SK-N-SH treated with all-trans-retinoic acid at 6 μM for 48 hours (cell line): Measurements from ENCODE around the gene SFMBT2.

ENCODE experiments used
- ATAC-seq: fragments of 200-7000 bp; cut with Tn5 transposase; 3 replicates; pipeline ENCODE4 v1.9.1; 2020; ENCODE audit warnings: mild to moderate bottlenecking, moderate library complexity
- ARNTL ChIP-seq: fragments of 450-650 bp; formaldehyde crosslinking; IDR thresholded peaks from 2 replicates; pipeline ENCODE4 v1.5.0; 2020; ENCODE audit warnings: low read depth, mild to moderate bottlenecking, moderate library complexity, borderline replicate concordance
- BACH2 ChIP-seq: fragments of 250-450 bp; sonication (Bioruptor Pico); IDR thresholded peaks from 2 replicates; pipeline ENCODE4 v1.9.0; 2021; ENCODE audit warnings: mild to moderate bottlenecking, borderline replicate concordance
- CSDC2 ChIP-seq: fragments of 250-450 bp; sonication (Bioruptor Pico); IDR thresholded peaks from 2 replicates; pipeline ENCODE4 v1.5.0; 2020; ENCODE audit warnings: mild to moderate bottlenecking, moderate library complexity
- ESRRG ChIP-seq: fragments of 250-450 bp; sonication (Bioruptor Pico); IDR thresholded peaks from 2 replicates; pipeline ENCODE4 v1.6.1; 2021; ENCODE audit warnings: mild to moderate bottlenecking
- GLIS3 ChIP-seq: fragments of 250-450 bp; sonication (Bioruptor Pico); IDR thresholded peaks from 2 replicates; pipeline ENCODE4 v1.5.0; 2020; ENCODE audit warnings: mild to moderate bottlenecking, moderate library complexity
- ISL1 ChIP-seq: fragments of 250-450 bp; sonication (Bioruptor Pico); IDR thresholded peaks from 2 replicates; pipeline ENCODE4 v2.1.2; 2022; ENCODE audit warnings: mild to moderate bottlenecking, moderate library complexity
- OSR1 ChIP-seq: fragments of 250-450 bp; sonication (Bioruptor Pico); IDR thresholded peaks from 2 replicates; pipeline ENCODE4 v1.8.0; 2022; ENCODE audit warnings: moderate library complexity, mild to moderate bottlenecking, inconsistent platforms
- RARB ChIP-seq: fragments of 250-450 bp; sonication (Bioruptor Pico); IDR thresholded peaks from 2 replicates; pipeline ENCODE4 v1.8.0; 2021; ENCODE audit warnings: mild to moderate bottlenecking, moderate library complexity
- SNAI2 ChIP-seq: fragments of 250-450 bp; sonication (Bioruptor Pico); IDR thresholded peaks from 2 replicates; pipeline ENCODE4 v1.5.0; 2020; ENCODE audit warnings: mild to moderate bottlenecking, moderate library complexity
- TCF4 ChIP-seq: fragments of 250-450 bp; sonication (Bioruptor Pico); IDR thresholded peaks from 2 replicates; pipeline ENCODE4 v1.8.0; 2021; ENCODE audit warnings: mild to moderate bottlenecking, moderate library complexity, borderline replicate concordance
- TOX ChIP-seq: fragments of 250-450 bp; sonication (Bioruptor Pico); IDR thresholded peaks from 2 replicates; pipeline ENCODE4 v1.8.0; 2021; ENCODE audit warnings: mild to moderate bottlenecking, moderate library complexity, borderline replicate concordance
- ZC3H10 ChIP-seq: fragments of 250-450 bp; sonication (Bioruptor Pico); IDR thresholded peaks from 2 replicates; pipeline ENCODE4 v1.5.1; 2021; ENCODE audit warnings: mild to moderate bottlenecking, moderate library complexity
- ZNF565 ChIP-seq: fragments of 450-650 bp; formaldehyde crosslinking; conservative IDR thresholded peaks from 2 replicates; pipeline ENCODE4 v1.5.0; 2020; ENCODE audit warnings: low read depth, mild to moderate bottlenecking, moderate library complexity
- ZNF70 ChIP-seq: fragments of 450-650 bp; formaldehyde crosslinking; IDR thresholded peaks from 2 replicates; pipeline ENCODE4 v1.5.0; 2020; ENCODE audit warnings: mild to moderate bottlenecking, moderate library complexity
- TF ChIP-seq, protein P1 (sequence below): fragments of 250-450 bp; sonication (Bioruptor Pico); IDR thresholded peaks from 2 replicates; pipeline ENCODE4 v1.8.0; 2021; ENCODE audit warnings: low read depth, mild to moderate bottlenecking, moderate library complexity, borderline replicate concordance
- TF ChIP-seq, protein P2 (sequence below): fragments of 250-450 bp; sonication (Bioruptor Pico); IDR thresholded peaks from 2 replicates; pipeline ENCODE4 v1.5.0; 2020; ENCODE audit warnings: mild to moderate bottlenecking, moderate library complexity
- TF ChIP-seq, protein P3 (sequence below): fragments of 250-450 bp; sonication (Bioruptor Pico); IDR thresholded peaks from 2 replicates; pipeline ENCODE4 v1.5.1; 2020; ENCODE audit warnings: low read depth, mild to moderate bottlenecking, moderate library complexity
- TF ChIP-seq, protein P4 (sequence below): fragments of 250-450 bp; sonication (Bioruptor Pico); IDR thresholded peaks from 2 replicates; pipeline ENCODE4 v1.8.0; 2020; ENCODE audit warnings: mild to moderate bottlenecking, moderate library complexity, borderline replicate concordance

The SFMBT2 gene

DNA sequence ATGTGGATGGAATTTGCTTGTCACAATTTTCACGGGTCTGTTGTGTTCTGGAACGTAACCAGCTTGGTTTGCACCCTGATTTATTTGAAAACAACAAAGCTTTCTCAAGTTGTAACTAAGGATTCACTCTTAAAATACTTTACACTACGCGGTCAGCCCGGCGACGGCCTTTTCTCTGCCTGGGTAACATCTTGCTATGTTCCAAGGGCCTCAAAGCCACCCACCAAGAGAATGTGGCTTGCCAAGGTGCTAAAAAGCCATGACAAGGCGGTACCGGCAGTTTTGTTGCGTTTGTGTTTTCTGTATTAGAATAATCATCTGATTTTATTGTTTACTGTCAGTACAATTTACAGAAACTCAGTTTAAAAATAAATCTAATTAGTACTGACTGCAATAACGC is 220.9 kb downstream of the SFMBT2 start:
- no peak for ATAC-seq
- TF ChIP-seq ZNF565 (CRISPR knock-in tag) (no peak), TCF4 (CRISPR knock-in tag) (no peak), TOX (CRISPR knock-in tag) (no peak), SNAI2 (CRISPR knock-in tag) (no peak), BACH2 (CRISPR knock-in tag) (no peak)
- TF ChIP-seq, protein P1, sequence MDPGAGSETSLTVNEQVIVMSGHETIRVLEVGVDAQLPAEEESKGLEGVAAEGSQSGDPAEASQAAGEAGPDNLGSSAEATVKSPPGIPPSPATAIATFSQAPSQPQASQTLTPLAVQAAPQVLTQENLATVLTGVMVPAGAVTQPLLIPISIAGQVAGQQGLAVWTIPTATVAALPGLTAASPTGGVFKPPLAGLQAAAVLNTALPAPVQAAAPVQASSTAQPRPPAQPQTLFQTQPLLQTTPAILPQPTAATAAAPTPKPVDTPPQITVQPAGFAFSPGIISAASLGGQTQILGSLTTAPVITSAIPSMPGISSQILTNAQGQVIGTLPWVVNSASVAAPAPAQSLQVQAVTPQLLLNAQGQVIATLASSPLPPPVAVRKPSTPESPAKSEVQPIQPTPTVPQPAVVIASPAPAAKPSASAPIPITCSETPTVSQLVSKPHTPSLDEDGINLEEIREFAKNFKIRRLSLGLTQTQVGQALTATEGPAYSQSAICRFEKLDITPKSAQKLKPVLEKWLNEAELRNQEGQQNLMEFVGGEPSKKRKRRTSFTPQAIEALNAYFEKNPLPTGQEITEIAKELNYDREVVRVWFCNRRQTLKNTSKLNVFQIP (CRISPR knock-in tag) = no peak
- TF ChIP-seq, protein P2, sequence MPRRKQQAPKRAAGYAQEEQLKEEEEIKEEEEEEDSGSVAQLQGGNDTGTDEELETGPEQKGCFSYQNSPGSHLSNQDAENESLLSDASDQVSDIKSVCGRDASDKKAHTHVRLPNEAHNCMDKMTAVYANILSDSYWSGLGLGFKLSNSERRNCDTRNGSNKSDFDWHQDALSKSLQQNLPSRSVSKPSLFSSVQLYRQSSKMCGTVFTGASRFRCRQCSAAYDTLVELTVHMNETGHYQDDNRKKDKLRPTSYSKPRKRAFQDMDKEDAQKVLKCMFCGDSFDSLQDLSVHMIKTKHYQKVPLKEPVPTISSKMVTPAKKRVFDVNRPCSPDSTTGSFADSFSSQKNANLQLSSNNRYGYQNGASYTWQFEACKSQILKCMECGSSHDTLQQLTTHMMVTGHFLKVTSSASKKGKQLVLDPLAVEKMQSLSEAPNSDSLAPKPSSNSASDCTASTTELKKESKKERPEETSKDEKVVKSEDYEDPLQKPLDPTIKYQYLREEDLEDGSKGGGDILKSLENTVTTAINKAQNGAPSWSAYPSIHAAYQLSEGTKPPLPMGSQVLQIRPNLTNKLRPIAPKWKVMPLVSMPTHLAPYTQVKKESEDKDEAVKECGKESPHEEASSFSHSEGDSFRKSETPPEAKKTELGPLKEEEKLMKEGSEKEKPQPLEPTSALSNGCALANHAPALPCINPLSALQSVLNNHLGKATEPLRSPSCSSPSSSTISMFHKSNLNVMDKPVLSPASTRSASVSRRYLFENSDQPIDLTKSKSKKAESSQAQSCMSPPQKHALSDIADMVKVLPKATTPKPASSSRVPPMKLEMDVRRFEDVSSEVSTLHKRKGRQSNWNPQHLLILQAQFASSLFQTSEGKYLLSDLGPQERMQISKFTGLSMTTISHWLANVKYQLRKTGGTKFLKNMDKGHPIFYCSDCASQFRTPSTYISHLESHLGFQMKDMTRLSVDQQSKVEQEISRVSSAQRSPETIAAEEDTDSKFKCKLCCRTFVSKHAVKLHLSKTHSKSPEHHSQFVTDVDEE (CRISPR knock-in tag) = no peak
- TF ChIP-seq, all 23 proteins: peak for 0

DNA sequence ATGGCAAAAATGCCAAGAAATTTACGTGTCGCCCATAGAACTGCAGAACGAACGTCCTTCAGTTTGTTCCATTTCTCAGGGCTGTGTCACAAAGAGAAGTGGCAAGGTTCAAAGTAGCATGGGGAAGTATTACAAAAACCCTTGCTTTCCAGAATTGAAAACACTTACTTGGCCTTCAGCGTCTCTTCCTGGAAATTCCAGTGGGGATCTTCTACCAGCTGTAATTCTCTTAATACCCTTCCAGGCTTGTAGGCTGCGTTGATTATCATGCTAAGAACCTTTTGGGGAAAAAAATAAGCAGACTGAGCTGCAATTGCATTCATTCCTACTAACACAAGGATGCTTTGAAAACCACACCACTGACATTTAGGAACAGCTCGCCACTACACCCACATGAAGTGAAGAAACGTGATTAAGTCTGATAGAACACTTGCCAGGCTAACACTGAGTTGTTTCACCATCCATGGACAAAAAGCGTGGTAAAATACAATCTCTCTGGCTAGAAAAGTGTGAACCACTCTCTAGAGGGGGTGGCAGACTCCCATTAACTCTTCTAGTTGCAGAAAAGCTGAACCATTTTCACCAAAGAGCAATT is 222.3 kb downstream of the SFMBT2 start:
- ATAC-seq = no peak
- TF ChIP-seq ZC3H10 (CRISPR knock-in tag) = no peak
- no peak for TF ChIP-seq BACH2 (CRISPR knock-in tag)
- TF ChIP-seq OSR1 (CRISPR knock-in tag) = no peak

DNA sequence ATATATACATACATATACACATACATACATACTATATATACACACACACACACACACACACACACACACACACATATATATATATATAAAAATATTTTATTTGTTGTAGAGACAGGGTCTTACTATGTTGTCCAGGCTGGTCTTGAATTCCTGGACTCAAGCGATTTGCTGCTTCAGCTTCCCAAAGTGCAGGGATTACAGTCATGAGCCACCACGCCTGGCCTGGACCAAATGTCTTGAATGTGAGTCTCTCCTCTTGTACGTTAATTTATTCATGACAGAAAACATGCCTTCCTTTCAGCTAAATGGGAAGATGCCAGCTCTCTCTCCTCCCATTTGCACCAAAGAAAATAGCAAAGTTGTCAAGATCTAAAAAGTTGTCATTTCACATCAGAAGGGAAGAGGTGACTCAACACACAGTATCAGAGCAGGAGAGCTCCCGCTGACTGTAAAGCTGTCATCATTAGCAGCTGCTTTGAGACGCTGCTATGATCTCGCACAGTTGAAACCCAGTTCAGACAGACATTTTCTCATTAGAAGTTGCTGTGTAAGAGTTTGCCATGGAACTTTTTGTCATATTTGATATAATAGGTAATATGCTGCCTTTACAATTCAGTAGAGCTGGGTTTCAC is 224.3 kb downstream of the SFMBT2 start:
- ATAC-seq = no peak
- no peak for TF ChIP-seq RARB (CRISPR knock-in tag)
- no peak for TF ChIP-seq ZNF565 (CRISPR knock-in tag)
- no peak for TF ChIP-seq TCF4 (CRISPR knock-in tag)
- TF ChIP-seq GLIS3 = no peak
- TF ChIP-seq, protein P3, sequence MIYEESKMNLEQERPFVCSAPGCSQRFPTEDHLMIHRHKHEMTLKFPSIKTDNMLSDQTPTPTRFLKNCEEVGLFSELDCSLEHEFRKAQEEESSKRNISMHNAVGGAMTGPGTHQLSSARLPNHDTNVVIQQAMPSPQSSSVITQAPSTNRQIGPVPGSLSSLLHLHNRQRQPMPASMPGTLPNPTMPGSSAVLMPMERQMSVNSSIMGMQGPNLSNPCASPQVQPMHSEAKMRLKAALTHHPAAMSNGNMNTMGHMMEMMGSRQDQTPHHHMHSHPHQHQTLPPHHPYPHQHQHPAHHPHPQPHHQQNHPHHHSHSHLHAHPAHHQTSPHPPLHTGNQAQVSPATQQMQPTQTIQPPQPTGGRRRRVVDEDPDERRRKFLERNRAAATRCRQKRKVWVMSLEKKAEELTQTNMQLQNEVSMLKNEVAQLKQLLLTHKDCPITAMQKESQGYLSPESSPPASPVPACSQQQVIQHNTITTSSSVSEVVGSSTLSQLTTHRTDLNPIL (CRISPR knock-in tag) = no peak
- TF ChIP-seq ESRRG = no peak
- TF ChIP-seq OSR1 (CRISPR knock-in tag) = no peak
- no peak for TF ChIP-seq BACH2 (CRISPR knock-in tag)
- TF ChIP-seq, protein P4, sequence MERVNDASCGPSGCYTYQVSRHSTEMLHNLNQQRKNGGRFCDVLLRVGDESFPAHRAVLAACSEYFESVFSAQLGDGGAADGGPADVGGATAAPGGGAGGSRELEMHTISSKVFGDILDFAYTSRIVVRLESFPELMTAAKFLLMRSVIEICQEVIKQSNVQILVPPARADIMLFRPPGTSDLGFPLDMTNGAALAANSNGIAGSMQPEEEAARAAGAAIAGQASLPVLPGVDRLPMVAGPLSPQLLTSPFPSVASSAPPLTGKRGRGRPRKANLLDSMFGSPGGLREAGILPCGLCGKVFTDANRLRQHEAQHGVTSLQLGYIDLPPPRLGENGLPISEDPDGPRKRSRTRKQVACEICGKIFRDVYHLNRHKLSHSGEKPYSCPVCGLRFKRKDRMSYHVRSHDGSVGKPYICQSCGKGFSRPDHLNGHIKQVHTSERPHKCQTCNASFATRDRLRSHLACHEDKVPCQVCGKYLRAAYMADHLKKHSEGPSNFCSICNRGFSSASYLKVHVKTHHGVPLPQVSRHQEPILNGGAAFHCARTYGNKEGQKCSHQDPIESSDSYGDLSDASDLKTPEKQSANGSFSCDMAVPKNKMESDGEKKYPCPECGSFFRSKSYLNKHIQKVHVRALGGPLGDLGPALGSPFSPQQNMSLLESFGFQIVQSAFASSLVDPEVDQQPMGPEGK (CRISPR knock-in tag) = no peak
- no peak for TF ChIP-seq ISL1
- TF ChIP-seq SNAI2 (CRISPR knock-in tag) = no peak
- TF ChIP-seq ZNF70 (CRISPR knock-in tag) = no peak
- no peak for TF ChIP-seq ARNTL (CRISPR knock-in tag)
- TF ChIP-seq CSDC2 (CRISPR knock-in tag) = no peak
- TF ChIP-seq, protein P2 (CRISPR knock-in tag) = no peak
